ENCODE results near the gene ZNF598. TPM values are rescaled to one million over a fixed set of nuclear protein-coding genes. Genes with fewer than 3 reads are reported as not detected.

Gene ZNF598
- total and polyA plus RNA-seq, 2 of the 13 experiments (the other 11 are each of a cell fraction or from before 2014, with no cell fraction given): 13.5 to 14.2 TPM

GRCh38 chr16:1963806-1964505 is 45.7 kb downstream of the ZNF598 start (continued):
- TF ChIP-seq, protein P1, sequence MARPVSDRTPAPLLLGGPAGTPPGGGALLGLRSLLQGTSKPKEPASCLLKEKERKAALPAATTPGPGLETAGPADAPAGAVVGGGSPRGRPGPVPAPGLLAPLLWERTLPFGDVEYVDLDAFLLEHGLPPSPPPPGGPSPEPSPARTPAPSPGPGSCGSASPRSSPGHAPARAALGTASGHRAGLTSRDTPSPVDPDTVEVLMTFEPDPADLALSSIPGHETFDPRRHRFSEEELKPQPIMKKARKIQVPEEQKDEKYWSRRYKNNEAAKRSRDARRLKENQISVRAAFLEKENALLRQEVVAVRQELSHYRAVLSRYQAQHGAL (CRISPR knock-in tag; IDR thresholded peaks at IDR 0.05; ENCODE audit: not compliant biosample characterization): no peak
- no peak for TF ChIP-seq ZNF577 (CRISPR knock-in tag; IDR thresholded peaks at IDR 0.05; ENCODE audit: borderline replicate concordance, low read depth)
- 0 out of 2 replicates have a peak, but pooled peaks have one; percentile 34 for TF ChIP-seq ZNF589 (CRISPR knock-in tag; conservative IDR thresholded peaks at IDR 0.05)
- TF ChIP-seq ADNP (CRISPR knock-in tag; IDR thresholded peaks at IDR 0.05): no peak
- no peak for TF ChIP-seq TBX3 (IDR thresholded peaks at IDR 0.05; ENCODE audit: borderline replicate concordance)
- TF ChIP-seq, protein P2, sequence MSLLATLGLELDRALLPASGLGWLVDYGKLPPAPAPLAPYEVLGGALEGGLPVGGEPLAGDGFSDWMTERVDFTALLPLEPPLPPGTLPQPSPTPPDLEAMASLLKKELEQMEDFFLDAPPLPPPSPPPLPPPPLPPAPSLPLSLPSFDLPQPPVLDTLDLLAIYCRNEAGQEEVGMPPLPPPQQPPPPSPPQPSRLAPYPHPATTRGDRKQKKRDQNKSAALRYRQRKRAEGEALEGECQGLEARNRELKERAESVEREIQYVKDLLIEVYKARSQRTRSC (CRISPR knock-in tag; IDR thresholded peaks at IDR 0.05; ENCODE audit: low read depth): no peak
- TF ChIP-seq FOXJ3 (CRISPR knock-in tag; IDR thresholded peaks at IDR 0.05; ENCODE audit: borderline replicate concordance): no peak
- TF ChIP-seq, protein P3, sequence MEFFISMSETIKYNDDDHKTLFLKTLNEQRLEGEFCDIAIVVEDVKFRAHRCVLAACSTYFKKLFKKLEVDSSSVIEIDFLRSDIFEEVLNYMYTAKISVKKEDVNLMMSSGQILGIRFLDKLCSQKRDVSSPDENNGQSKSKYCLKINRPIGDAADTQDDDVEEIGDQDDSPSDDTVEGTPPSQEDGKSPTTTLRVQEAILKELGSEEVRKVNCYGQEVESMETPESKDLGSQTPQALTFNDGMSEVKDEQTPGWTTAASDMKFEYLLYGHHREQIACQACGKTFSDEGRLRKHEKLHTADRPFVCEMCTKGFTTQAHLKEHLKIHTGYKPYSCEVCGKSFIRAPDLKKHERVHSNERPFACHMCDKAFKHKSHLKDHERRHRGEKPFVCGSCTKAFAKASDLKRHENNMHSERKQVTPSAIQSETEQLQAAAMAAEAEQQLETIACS (CRISPR knock-in tag; IDR thresholded peaks at IDR 0.05): no peak
- no peak for TF ChIP-seq CCAR2 (optimal IDR thresholded peaks at IDR 0.05; ENCODE audit: low read depth, low read length)
- TF ChIP-seq ZNF878 (CRISPR knock-in tag; IDR thresholded peaks at IDR 0.05): no peak
- no peak for TF ChIP-seq POGZ (CRISPR knock-in tag; IDR thresholded peaks at IDR 0.05)
- no peak for TF ChIP-seq ZFX (CRISPR knock-in tag; IDR thresholded peaks at IDR 0.05; ENCODE audit: low read depth)
- TF ChIP-seq PCBP2 (optimal IDR thresholded peaks at IDR 0.05; ENCODE audit: low read depth, low read length, poor library complexity, severe bottlenecking): no peak
- no peak for TF ChIP-seq HNRNPL (IDR thresholded peaks at IDR 0.05; ENCODE audit: low read depth, low read length)
- no peak for TF ChIP-seq ELF4 (CRISPR knock-in tag; IDR thresholded peaks at IDR 0.05; ENCODE audit: borderline replicate concordance)
- TF ChIP-seq SMC3 (IDR thresholded peaks at IDR 0.05; ENCODE audit: low read length): no peak
- TF ChIP-seq KMT2B (CRISPR knock-in tag; IDR thresholded peaks at IDR 0.05): no peak
- TF ChIP-seq, protein P4, sequence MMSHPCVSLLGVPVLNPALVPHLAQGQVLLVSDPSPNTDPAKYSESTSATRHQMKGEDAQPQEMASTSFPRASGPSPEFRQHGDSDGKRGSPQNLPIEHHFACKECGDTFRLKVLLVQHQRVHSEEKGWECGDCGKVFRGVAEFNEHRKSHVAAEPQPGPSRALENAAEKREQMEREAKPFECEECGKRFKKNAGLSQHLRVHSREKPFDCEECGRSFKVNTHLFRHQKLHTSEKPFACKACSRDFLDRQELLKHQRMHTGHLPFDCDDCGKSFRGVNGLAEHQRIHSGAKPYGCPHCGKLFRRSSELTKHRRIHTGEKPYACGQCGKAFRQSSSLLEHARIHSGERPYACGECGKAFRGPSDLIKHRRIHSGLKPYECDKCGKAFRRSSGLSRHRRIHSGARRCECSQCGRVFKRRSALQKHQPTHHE (CRISPR knock-in tag; IDR thresholded peaks at IDR 0.05; ENCODE audit: borderline replicate concordance): no peak
- TF ChIP-seq, protein P5, sequence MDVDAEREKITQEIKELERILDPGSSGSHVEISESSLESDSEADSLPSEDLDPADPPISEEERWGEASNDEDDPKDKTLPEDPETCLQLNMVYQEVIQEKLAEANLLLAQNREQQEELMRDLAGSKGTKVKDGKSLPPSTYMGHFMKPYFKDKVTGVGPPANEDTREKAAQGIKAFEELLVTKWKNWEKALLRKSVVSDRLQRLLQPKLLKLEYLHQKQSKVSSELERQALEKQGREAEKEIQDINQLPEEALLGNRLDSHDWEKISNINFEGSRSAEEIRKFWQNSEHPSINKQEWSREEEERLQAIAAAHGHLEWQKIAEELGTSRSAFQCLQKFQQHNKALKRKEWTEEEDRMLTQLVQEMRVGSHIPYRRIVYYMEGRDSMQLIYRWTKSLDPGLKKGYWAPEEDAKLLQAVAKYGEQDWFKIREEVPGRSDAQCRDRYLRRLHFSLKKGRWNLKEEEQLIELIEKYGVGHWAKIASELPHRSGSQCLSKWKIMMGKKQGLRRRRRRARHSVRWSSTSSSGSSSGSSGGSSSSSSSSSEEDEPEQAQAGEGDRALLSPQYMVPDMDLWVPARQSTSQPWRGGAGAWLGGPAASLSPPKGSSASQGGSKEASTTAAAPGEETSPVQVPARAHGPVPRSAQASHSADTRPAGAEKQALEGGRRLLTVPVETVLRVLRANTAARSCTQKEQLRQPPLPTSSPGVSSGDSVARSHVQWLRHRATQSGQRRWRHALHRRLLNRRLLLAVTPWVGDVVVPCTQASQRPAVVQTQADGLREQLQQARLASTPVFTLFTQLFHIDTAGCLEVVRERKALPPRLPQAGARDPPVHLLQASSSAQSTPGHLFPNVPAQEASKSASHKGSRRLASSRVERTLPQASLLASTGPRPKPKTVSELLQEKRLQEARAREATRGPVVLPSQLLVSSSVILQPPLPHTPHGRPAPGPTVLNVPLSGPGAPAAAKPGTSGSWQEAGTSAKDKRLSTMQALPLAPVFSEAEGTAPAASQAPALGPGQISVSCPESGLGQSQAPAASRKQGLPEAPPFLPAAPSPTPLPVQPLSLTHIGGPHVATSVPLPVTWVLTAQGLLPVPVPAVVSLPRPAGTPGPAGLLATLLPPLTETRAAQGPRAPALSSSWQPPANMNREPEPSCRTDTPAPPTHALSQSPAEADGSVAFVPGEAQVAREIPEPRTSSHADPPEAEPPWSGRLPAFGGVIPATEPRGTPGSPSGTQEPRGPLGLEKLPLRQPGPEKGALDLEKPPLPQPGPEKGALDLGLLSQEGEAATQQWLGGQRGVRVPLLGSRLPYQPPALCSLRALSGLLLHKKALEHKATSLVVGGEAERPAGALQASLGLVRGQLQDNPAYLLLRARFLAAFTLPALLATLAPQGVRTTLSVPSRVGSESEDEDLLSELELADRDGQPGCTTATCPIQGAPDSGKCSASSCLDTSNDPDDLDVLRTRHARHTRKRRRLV (CRISPR knock-in tag; IDR thresholded peaks at IDR 0.05): no peak
- no peak; the same call in 1 of the 2 replicates for TF ChIP-seq ZMAT3 (CRISPR knock-in tag; conservative IDR thresholded peaks at IDR 0.05)
- 0 out of 2 replicates have a peak, but pooled peaks have one; percentile 44 for TF ChIP-seq ZNF670 (CRISPR knock-in tag; IDR thresholded peaks at IDR 0.05; ENCODE audit: borderline replicate concordance)

Measured in HepG2 (cell line).